OCI-LY3 (cell line): ENCODE measurements around the gene CASP12.

Source experiments
- H2AFZ ChIP-seq: fragments of 200-600, 300-600 bp; shearing (Covaris generic); 2 replicates; pipeline ENCODE4 v1.6.0; 2014; ENCODE audit warnings: antibody characterized with exemption, low read depth, low read length
- H3K27ac ChIP-seq: fragments of 200-600, 300-600 bp; sonication (generic); 2 replicates; pipeline ENCODE4 v1.5.1; 2014; ENCODE audit warnings: mild to moderate bottlenecking, low read length, moderate library complexity, mixed read lengths
- H3K27me3 ChIP-seq: fragments of 200-600, 300-600 bp; sonication (generic); 2 replicates; pipeline ENCODE4 v1.6.1; 2014; ENCODE audit warnings: low read depth, low read length, mixed read lengths
- H3K36me3 ChIP-seq: fragments of 200-600, 300-600 bp; sonication (generic); replicated peaks from 2 replicates; pipeline ENCODE3; 2014; ENCODE audit warnings: low read depth, low read length, mixed read lengths
- H3K4me1 ChIP-seq: fragments of 300-600, 200-600 bp; sonication (generic); 2 replicates; pipeline ENCODE4 v1.6.1; 2014; ENCODE audit warnings: low read length, mixed read lengths
- H3K4me2 ChIP-seq: fragments of 200-600, 300-600 bp; sonication (generic); 2 replicates; pipeline ENCODE4 v1.6.1; 2014; ENCODE audit warnings: low read length, mixed read lengths
- H3K4me3 ChIP-seq: fragments of 300-600, 200-600 bp; sonication (generic); 2 replicates; pipeline ENCODE4 v1.5.1; 2014; ENCODE audit warnings: antibody characterized with exemption, mild to moderate bottlenecking, low read length, moderate library complexity
- H3K79me2 ChIP-seq: fragments of 300-600, 200-600 bp; shearing (Covaris generic); 2 replicates; pipeline ENCODE4 v1.6.1; 2014; ENCODE audit warnings: mild to moderate bottlenecking, low read length, mixed read lengths
- H3K9ac ChIP-seq: fragments of 300-600, 200-600 bp; shearing (Covaris generic); 2 replicates; pipeline ENCODE4 v1.6.0; 2014; ENCODE audit warnings: mild to moderate bottlenecking, low read length, moderate library complexity
- H3K9me3 ChIP-seq: fragments of 200-600, 300-600 bp; shearing (Covaris generic); 2 replicates; pipeline ENCODE4 v1.6.1; 2014; ENCODE audit warnings: low read length, mixed read lengths; ENCODE audit not compliant: insufficient read depth
- H4K20me1 ChIP-seq: fragments of 200-600, 300-600 bp; sonication (generic); 2 replicates; pipeline ENCODE4 v1.6.1; 2016; ENCODE audit warnings: low read length, mixed read lengths; ENCODE audit not compliant: insufficient read depth
- CTCF ChIP-seq: fragments of 200-600, 300-600 bp; sonication (generic); IDR thresholded peaks from 2 replicates; pipeline ENCODE4 v1.5.1; 2014; ENCODE audit warnings: antibody characterized with exemption, low read length, low read depth
- EZH2phosphoT487 ChIP-seq: fragments of 200-600 bp; shearing (Covaris generic); IDR thresholded peaks from 2 replicates; pipeline ENCODE4 v1.6.1; 2018; ENCODE audit warnings: antibody characterized with exemption, mixed run types, low read depth

The CASP12 gene

GRCh38 chr11:104912102-104912501 is 13.8 kb upstream of the CASP12 start:
- H3K9ac ChIP-seq, result no peak overlapping the region
- no peaks in the 10 kb centered on the region for H3K4me1 ChIP-seq
- TF ChIP-seq CTCF, result no peak
- TF ChIP-seq EZH2phosphoT487, result no peak
- H3K27ac ChIP-seq, result no peak overlapping the region
- H3K4me2 ChIP-seq, result no peak overlapping the region
- H2AFZ ChIP-seq, result no peak overlapping the region
- no peaks in the 10 kb centered on the region for H3K36me3 ChIP-seq
- H3K79me2 ChIP-seq, result no peaks in the 10 kb centered on the region
- no peaks in the 10 kb centered on the region for H4K20me1 ChIP-seq
- H3K4me3 ChIP-seq, result no peak overlapping the region
- H3K9me3 ChIP-seq, result no peaks in the 10 kb centered on the region
- H3K27me3 ChIP-seq, result no peaks in the 10 kb centered on the region

- Histone ChIP-seq H3K27ac (no peak overlapping the region), H3K27me3 (no peaks in the 10 kb centered on the region), H4K20me1 (no peaks in the 10 kb centered on the region), H2AFZ (no peak overlapping the region), H3K9me3 (no peaks in the 10 kb centered on the region), H3K9ac (no peak overlapping the region), H3K4me3 (no peak overlapping the region), H3K4me2 (no peak overlapping the region), H3K79me2 (no peaks in the 10 kb centered on the region), H3K36me3 (no peaks in the 10 kb centered on the region), H3K4me1 (no peaks in the 10 kb centered on the region)
- TF ChIP-seq CTCF (no peak), EZH2phosphoT487 (no peak)
Measured at GRCh38 chr11:104908186-104908531, 9.9 kb upstream of the CASP12 start.

- Histone ChIP-seq H4K20me1 (no peaks in the 10 kb centered on the region), H3K9me3 (no peaks in the 10 kb centered on the region), H3K9ac (no peak overlapping the region), H3K4me2 (no peak overlapping the region), H3K36me3 (no peaks in the 10 kb centered on the region), H2AFZ (no peak overlapping the region), H3K27ac (no peak overlapping the region), H3K27me3 (no peaks in the 10 kb centered on the region), H3K4me1 (no peaks in the 10 kb centered on the region), H3K4me3 (no peak overlapping the region), H3K79me2 (no peaks in the 10 kb centered on the region)
- TF ChIP-seq CTCF (no peak), EZH2phosphoT487 (no peak)
Measured at GRCh38 chr11:104907521-104908185, 9.4 kb upstream of the CASP12 start.

- TF ChIP-seq CTCF, result no peak
- TF ChIP-seq EZH2phosphoT487, result no peak
- no peak overlapping the region for H3K4me2 ChIP-seq
- no peak overlapping the region for H2AFZ ChIP-seq
- H3K36me3 ChIP-seq, result no peaks in the 10 kb centered on the region
- H3K9ac ChIP-seq, result no peak overlapping the region
- no peak overlapping the region for H3K4me3 ChIP-seq
- no peaks in the 10 kb centered on the region for H3K9me3 ChIP-seq
- H3K27me3 ChIP-seq, result no peaks in the 10 kb centered on the region
- H3K4me1 ChIP-seq, result no peaks in the 10 kb centered on the region
- H4K20me1 ChIP-seq, result no peaks in the 10 kb centered on the region
- no peaks in the 10 kb centered on the region for H3K79me2 ChIP-seq
- no peak overlapping the region for H3K27ac ChIP-seq
Measured at GRCh38 chr11:104905271-104905670, 7.0 kb upstream of the CASP12 start.
